Liver (tissue), 3 donors: Measurements from ENCODE around the gene CAPZB.

ENCODE experiments used
- ATF3 ChIP-seq: IDR thresholded peaks from 2 replicates; pipeline ENCODE4 v1.6.1; 2016; ENCODE audit warnings: antibody characterized with exemption
- JUND ChIP-seq, 2 donors: IDR thresholded peaks; 2 replicates each; pipeline ENCODE4 v1.6.1; 2016; ENCODE audit warnings: antibody characterized with exemption in 2 of 2
- RAD21 ChIP-seq, 2 donors: IDR thresholded peaks; 2 replicates each; pipeline ENCODE4 v1.6.1; 2016; ENCODE audit warnings: antibody characterized with exemption in 2 of 2, mild to moderate bottlenecking in 2 of 2
- RXRA ChIP-seq, 2 donors: IDR thresholded peaks; 2 replicates each; pipeline ENCODE4 v1.6.1; 2017 to 2018; ENCODE audit warnings: antibody characterized with exemption in 2 of 2, mild to moderate bottlenecking in 1 of 2
- SP1 ChIP-seq: IDR thresholded peaks from 2 replicates; pipeline ENCODE4 v1.6.1; 2018; ENCODE audit warnings: antibody characterized with exemption, mild to moderate bottlenecking
- TAF1 ChIP-seq: conservative IDR thresholded peaks from 2 replicates; pipeline ENCODE4 v1.6.1; 2016; ENCODE audit warnings: antibody characterized with exemption, mild to moderate bottlenecking
- YY1 ChIP-seq: IDR thresholded peaks from 2 replicates; pipeline ENCODE4 v1.6.1; 2016; ENCODE audit warnings: antibody characterized with exemption, mild to moderate bottlenecking
- TF ChIP-seq, protein P1 (sequence below): fragments of 150-350 bp; IDR thresholded peaks from 2 replicates; pipeline ENCODE4 v1.5.1; 2017; ENCODE audit warnings: improper control_type of control experiment, low read depth, low read length; ENCODE audit not compliant: missing input control
- TF ChIP-seq, protein P2 (sequence below): IDR thresholded peaks from 2 replicates; pipeline ENCODE4 v1.6.1; 2016; ENCODE audit warnings: antibody characterized with exemption
- TF ChIP-seq, protein P3 (sequence below): IDR thresholded peaks from 2 replicates; pipeline ENCODE4 v1.6.1; 2016; ENCODE audit warnings: antibody characterized with exemption, mild to moderate bottlenecking
- donor health status: healthy.
- donor health status: healthy.

- TF ChIP-seq, protein P1, sequence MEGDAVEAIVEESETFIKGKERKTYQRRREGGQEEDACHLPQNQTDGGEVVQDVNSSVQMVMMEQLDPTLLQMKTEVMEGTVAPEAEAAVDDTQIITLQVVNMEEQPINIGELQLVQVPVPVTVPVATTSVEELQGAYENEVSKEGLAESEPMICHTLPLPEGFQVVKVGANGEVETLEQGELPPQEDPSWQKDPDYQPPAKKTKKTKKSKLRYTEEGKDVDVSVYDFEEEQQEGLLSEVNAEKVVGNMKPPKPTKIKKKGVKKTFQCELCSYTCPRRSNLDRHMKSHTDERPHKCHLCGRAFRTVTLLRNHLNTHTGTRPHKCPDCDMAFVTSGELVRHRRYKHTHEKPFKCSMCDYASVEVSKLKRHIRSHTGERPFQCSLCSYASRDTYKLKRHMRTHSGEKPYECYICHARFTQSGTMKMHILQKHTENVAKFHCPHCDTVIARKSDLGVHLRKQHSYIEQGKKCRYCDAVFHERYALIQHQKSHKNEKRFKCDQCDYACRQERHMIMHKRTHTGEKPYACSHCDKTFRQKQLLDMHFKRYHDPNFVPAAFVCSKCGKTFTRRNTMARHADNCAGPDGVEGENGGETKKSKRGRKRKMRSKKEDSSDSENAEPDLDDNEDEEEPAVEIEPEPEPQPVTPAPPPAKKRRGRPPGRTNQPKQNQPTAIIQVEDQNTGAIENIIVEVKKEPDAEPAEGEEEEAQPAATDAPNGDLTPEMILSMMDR = no peak
- TF ChIP-seq RXRA (IDR thresholded peaks at IDR 0.05) (no peak), JUND (IDR thresholded peaks at IDR 0.05) (no peak), RAD21 (IDR thresholded peaks at IDR 0.05) (no peak), TAF1 (no peak), ATF3 (no peak), SP1 (no peak), YY1 (no peak)
- TF ChIP-seq, protein P2, sequence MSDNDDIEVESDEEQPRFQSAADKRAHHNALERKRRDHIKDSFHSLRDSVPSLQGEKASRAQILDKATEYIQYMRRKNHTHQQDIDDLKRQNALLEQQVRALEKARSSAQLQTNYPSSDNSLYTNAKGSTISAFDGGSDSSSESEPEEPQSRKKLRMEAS = no peak
- TF ChIP-seq, protein P3, sequence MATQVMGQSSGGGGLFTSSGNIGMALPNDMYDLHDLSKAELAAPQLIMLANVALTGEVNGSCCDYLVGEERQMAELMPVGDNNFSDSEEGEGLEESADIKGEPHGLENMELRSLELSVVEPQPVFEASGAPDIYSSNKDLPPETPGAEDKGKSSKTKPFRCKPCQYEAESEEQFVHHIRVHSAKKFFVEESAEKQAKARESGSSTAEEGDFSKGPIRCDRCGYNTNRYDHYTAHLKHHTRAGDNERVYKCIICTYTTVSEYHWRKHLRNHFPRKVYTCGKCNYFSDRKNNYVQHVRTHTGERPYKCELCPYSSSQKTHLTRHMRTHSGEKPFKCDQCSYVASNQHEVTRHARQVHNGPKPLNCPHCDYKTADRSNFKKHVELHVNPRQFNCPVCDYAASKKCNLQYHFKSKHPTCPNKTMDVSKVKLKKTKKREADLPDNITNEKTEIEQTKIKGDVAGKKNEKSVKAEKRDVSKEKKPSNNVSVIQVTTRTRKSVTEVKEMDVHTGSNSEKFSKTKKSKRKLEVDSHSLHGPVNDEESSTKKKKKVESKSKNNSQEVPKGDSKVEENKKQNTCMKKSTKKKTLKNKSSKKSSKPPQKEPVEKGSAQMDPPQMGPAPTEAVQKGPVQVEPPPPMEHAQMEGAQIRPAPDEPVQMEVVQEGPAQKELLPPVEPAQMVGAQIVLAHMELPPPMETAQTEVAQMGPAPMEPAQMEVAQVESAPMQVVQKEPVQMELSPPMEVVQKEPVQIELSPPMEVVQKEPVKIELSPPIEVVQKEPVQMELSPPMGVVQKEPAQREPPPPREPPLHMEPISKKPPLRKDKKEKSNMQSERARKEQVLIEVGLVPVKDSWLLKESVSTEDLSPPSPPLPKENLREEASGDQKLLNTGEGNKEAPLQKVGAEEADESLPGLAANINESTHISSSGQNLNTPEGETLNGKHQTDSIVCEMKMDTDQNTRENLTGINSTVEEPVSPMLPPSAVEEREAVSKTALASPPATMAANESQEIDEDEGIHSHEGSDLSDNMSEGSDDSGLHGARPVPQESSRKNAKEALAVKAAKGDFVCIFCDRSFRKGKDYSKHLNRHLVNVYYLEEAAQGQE = no peak
Observed at GRCh38 chr1:19353596-19353995, 131.7 kb downstream of the CAPZB start.
